Activated CD4-positive, alpha-beta memory T cell treated with anti-CD3 and anti-CD28 coated beads for 36 hours (primary cell): ENCODE results near the gene FPR1. TPM values are rescaled to one million over a fixed set of nuclear protein-coding genes. Genes with fewer than 3 reads are reported as not detected.

ENCODE experiments used
- CTCF ChIA-PET: fragments of 350-600 bp; sonication (Branson Sonifier 250); formaldehyde crosslinking; loops from one replicate; lab custom pipeline; 2021; ENCODE audit warnings: antibody characterized with exemption, inconsistent platforms; lab: Charles Lee
- POLR2A ChIA-PET: fragments of 350-600 bp; sonication (Branson Sonifier 250); formaldehyde crosslinking; loops from one replicate; lab custom pipeline; 2021; ENCODE audit warnings: antibody characterized with exemption; lab: Charles Lee
- DNase-seq: peaks from one replicate; pipeline ENCODE4 v3.0.0-alpha.2; 2020
- H3K27ac Mint-ChIP-seq: one replicate; pipeline ENCODE4 v1.8.0; 2021; ENCODE audit warnings: mixed read lengths
- H3K27me3 Mint-ChIP-seq: one replicate; pipeline ENCODE4 v1.8.0; 2021; ENCODE audit warnings: mixed read lengths
- H3K36me3 Mint-ChIP-seq: one replicate; pipeline ENCODE4 v1.8.0; 2021; ENCODE audit warnings: mixed read lengths
- H3K4me1 Mint-ChIP-seq: one replicate; pipeline ENCODE4 v1.8.0; 2021; ENCODE audit warnings: low read depth, mixed read lengths
- H3K4me3 Mint-ChIP-seq: one replicate; pipeline ENCODE4 v1.8.0; 2021; ENCODE audit warnings: mild to moderate bottlenecking, mixed read lengths
- H3K9me3 Mint-ChIP-seq: one replicate; pipeline ENCODE4 v1.8.0; 2021; ENCODE audit warnings: mixed read lengths
- intact Hi-C: fragments of 100-400 bp; cut with micrococcal nuclease; formaldehyde crosslinking; loops from one replicate; pipeline ENCODE4 v1.15.1; 2023
- total RNA-seq, 2 experiments: library from RNA; stranded (reverse); gene quantifications; one replicate each; pipeline ENCODE4 v1.2.3, GENCODE V29; 2021

FPR1 gene
- total RNA-seq, 2 experiments from 2014 or later, result not detected

GRCh38 chr19:51772977-51773376 lies 21.3 kb upstream of the FPR1 start:
- Mint-ChIP-seq H3K4me1 (peaks cover under 1% of the 10 kb centered on the region), H3K27me3 (peaks cover 25% of the 10 kb centered on the region), H3K4me3 (no peak overlapping the region), H3K36me3 (peaks cover 3% of the 10 kb centered on the region), H3K9me3 (peaks cover 3% of the 10 kb centered on the region), H3K27ac (no peak overlapping the region)
- POLR2A ChIA-PET, result no interaction called here
- intact Hi-C loops, result loop anchor here (10.0 kb wide), 1 partner anchor 108 kb away; no protein-coding TSS in a partner anchor
- CTCF ChIA-PET, result interaction anchor here (0.9 kb wide), 1 partner anchor 116 kb away, joined by 3 read pairs; no protein-coding TSS in a partner anchor
- DNase-seq, result no peak

GRCh38 chr19:51771376-51772130 lies 19.9 kb upstream of the FPR1 start:
- peaks cover 3% of the 10 kb centered on the region for H3K9me3 Mint-ChIP-seq
- no peaks in the 10 kb centered on the region for H3K4me1 Mint-ChIP-seq
- H3K27me3 Mint-ChIP-seq, result peaks cover 19% of the 10 kb centered on the region
- no peak overlapping the region for H3K27ac Mint-ChIP-seq
- intact Hi-C loops, result loop anchor here (10.0 kb wide), 1 partner anchor 107 kb away; no protein-coding TSS in a partner anchor
- ChIA-PET CTCF (interaction anchor here (0.6 kb wide), 2 partner anchors 512 to 1503 kb away, joined by 3 to 7 read pairs; no protein-coding TSS in a partner anchor), POLR2A (no interaction called here)
- peaks cover 3% of the 10 kb centered on the region for H3K36me3 Mint-ChIP-seq
- H3K4me3 Mint-ChIP-seq, result no peak overlapping the region
- DNase-seq, result no peak

GRCh38 chr19:51766461-51766860 lies 14.8 kb upstream of the FPR1 start:
- Mint-ChIP-seq H3K36me3 (no peaks in the 10 kb centered on the region), H3K4me1 (no peaks in the 10 kb centered on the region), H3K9me3 (no peaks in the 10 kb centered on the region), H3K27ac (no peak overlapping the region), H3K27me3 (peaks cover 17% of the 10 kb centered on the region), H3K4me3 (no peak overlapping the region)
- DNase-seq, result no peak
- intact Hi-C loops, result no loop called here
- CTCF ChIA-PET, result no interaction called here
- POLR2A ChIA-PET, result no interaction called here

- no peak overlapping the region for H3K4me3 Mint-ChIP-seq
- intact Hi-C loops, result no loop called here
These were observed 13.4 kb upstream of the FPR1 start for GRCh38 chr19:51765086-51765485.

GRCh38 chr19:51761696-51762095 lies 10.0 kb upstream of the FPR1 start:
- Mint-ChIP-seq H3K36me3 (no peaks in the 10 kb centered on the region), H3K4me1 (no peaks in the 10 kb centered on the region), H3K9me3 (peaks cover 3% of the 10 kb centered on the region), H3K27me3 (peaks cover 17% of the 10 kb centered on the region), H3K27ac (no peak overlapping the region), H3K4me3 (no peak overlapping the region)
- ChIA-PET POLR2A (no interaction called here), CTCF (no interaction called here)
- intact Hi-C loops, result no loop called here
- no peak for DNase-seq

More at GRCh38 chr19:51765086-51765485, 13.4 kb upstream of the FPR1 start:
- POLR2A ChIA-PET, result no interaction called here
- DNase-seq, result no peak
- no peaks in the 10 kb centered on the region for H3K9me3 Mint-ChIP-seq
- no peak overlapping the region for H3K27ac Mint-ChIP-seq
- CTCF ChIA-PET, result no interaction called here
- H3K27me3 Mint-ChIP-seq, result peaks cover 17% of the 10 kb centered on the region
- no peaks in the 10 kb centered on the region for H3K4me1 Mint-ChIP-seq
- no peaks in the 10 kb centered on the region for H3K36me3 Mint-ChIP-seq

- Mint-ChIP-seq H3K27ac (no peak within 1 kb of the TSS), H3K4me3 (no peak within 1 kb of the TSS), H3K36me3 (no peaks in the 10 kb centered on the region), H3K4me1 (no peaks in the 10 kb centered on the region), H3K27me3 (peaks cover 17% of the 10 kb centered on the region), H3K9me3 (peaks cover 3% of the 10 kb centered on the region)
- no peak for DNase-seq
- intact Hi-C loops, result no loop called here
- ChIA-PET POLR2A (no interaction called here), CTCF (no interaction called here)
These were observed 9.1 kb upstream of the FPR1 start, which contains the start of gene FPR2 for GRCh38 chr19:51760697-51761356. Gene FPR2, plus strand, starts transcription at chr19:51761180. Its CDS starts 7,479 bp downstream, at chr19:51768659.

GRCh38 chr19:51755571-51755970 lies 3.9 kb upstream of the FPR1 start:
- ChIA-PET CTCF (no interaction called here), POLR2A (no interaction called here)
- no peak for DNase-seq
- Mint-ChIP-seq H3K9me3 (peaks cover 4% of the 10 kb centered on the region), H3K27ac (no peak overlapping the region), H3K27me3 (peaks cover 9% of the 10 kb centered on the region), H3K4me3 (no peak overlapping the region), H3K36me3 (no peaks in the 10 kb centered on the region), H3K4me1 (no peaks in the 10 kb centered on the region)
- intact Hi-C loops, result no loop called here

GRCh38 chr19:51754770-51755169 lies 3.1 kb upstream of the FPR1 start:
- intact Hi-C loops, result no loop called here
- peaks cover 3% of the 10 kb centered on the region for H3K9me3 Mint-ChIP-seq
- no peak overlapping the region for H3K27ac Mint-ChIP-seq
- CTCF ChIA-PET, result no interaction called here
- H3K27me3 Mint-ChIP-seq, result peaks cover 7% of the 10 kb centered on the region
- DNase-seq, result no peak
- H3K36me3 Mint-ChIP-seq, result no peaks in the 10 kb centered on the region
- POLR2A ChIA-PET, result no interaction called here
- no peaks in the 10 kb centered on the region for H3K4me1 Mint-ChIP-seq
- no peak overlapping the region for H3K4me3 Mint-ChIP-seq

- H3K4me1 Mint-ChIP-seq, result no peaks in the 10 kb centered on the region
- POLR2A ChIA-PET, result no interaction called here
- H3K27me3 Mint-ChIP-seq, result peaks cover 6% of the 10 kb centered on the region
- intact Hi-C loops, result no loop called here
- CTCF ChIA-PET, result no interaction called here
- peaks cover 2% of the 10 kb centered on the region for H3K9me3 Mint-ChIP-seq
- H3K4me3 Mint-ChIP-seq, result no peak overlapping the region
- no peak for DNase-seq
- H3K36me3 Mint-ChIP-seq, result no peaks in the 10 kb centered on the region
- H3K27ac Mint-ChIP-seq, result no peak overlapping the region
These were observed 2.4 kb upstream of the FPR1 start for GRCh38 chr19:51754109-51754508.

GRCh38 chr19:51750400-51751094 lies 1.1 kb downstream of the FPR1 start:
- CTCF ChIA-PET, result interaction anchor here (1.0 kb wide), 1 partner anchor 27 kb away, joined by 3 read pairs; no protein-coding TSS in a partner anchor
- no peak for DNase-seq
- H3K9me3 Mint-ChIP-seq, result peaks cover under 1% of the 10 kb centered on the region
- intact Hi-C loops, result no loop called here
- no peak overlapping the region for H3K4me3 Mint-ChIP-seq
- peaks cover 2% of the 10 kb centered on the region for H3K27me3 Mint-ChIP-seq
- H3K27ac Mint-ChIP-seq, result no peak overlapping the region
- no peaks in the 10 kb centered on the region for H3K36me3 Mint-ChIP-seq
- no peaks in the 10 kb centered on the region for H3K4me1 Mint-ChIP-seq
- POLR2A ChIA-PET, result no interaction called here

GRCh38 chr19:51749979-51750378 lies 1.7 kb downstream of the FPR1 start:
- ChIA-PET POLR2A (no interaction called here), CTCF (interaction anchor here (1.0 kb wide), 1 partner anchor 28 kb away, joined by 3 read pairs; no protein-coding TSS in a partner anchor)
- Mint-ChIP-seq H3K36me3 (no peaks in the 10 kb centered on the region), H3K9me3 (no peaks in the 10 kb centered on the region), H3K4me3 (no peak overlapping the region), H3K27me3 (peaks cover 3% of the 10 kb centered on the region), H3K27ac (no peak overlapping the region), H3K4me1 (no peaks in the 10 kb centered on the region)
- no peak for DNase-seq
- intact Hi-C loops, result no loop called here

GRCh38 chr19:51746731-51747130 lies 4.9 kb downstream of the FPR1 start:
- Mint-ChIP-seq H3K4me3 (no peak overlapping the region), H3K27me3 (peaks cover 3% of the 10 kb centered on the region), H3K27ac (no peak overlapping the region), H3K4me1 (no peaks in the 10 kb centered on the region), H3K36me3 (no peaks in the 10 kb centered on the region), H3K9me3 (no peaks in the 10 kb centered on the region)
- DNase-seq, result no peak
- intact Hi-C loops, result no loop called here
- POLR2A ChIA-PET, result no interaction called here
- CTCF ChIA-PET, result no interaction called here
